Measurements from ENCODE around the gene PPP1R10. TPM values are rescaled to one million over a fixed set of nuclear protein-coding genes. Genes with fewer than 3 reads are reported as not detected.

PPP1R10 gene
- total RNA-seq, 1 donor from 2014 or later: 52.5 TPM

GRCh38 chr6:30614843-30615218 is 2.2 kb downstream of the PPP1R10 start:
- intact Hi-C loops (cut with DNase I): loop anchor here (10.0 kb wide), 1 partner anchor 70 kb away; the partner anchor contains the start of gene PPP1R18
- Histone ChIP-seq H3K4me3 (peak overlapping the region; percentile 73 to 94), H3K9me3 (no peaks in the 10 kb centered on the region), H3K4me1 (peaks cover 61% of the 10 kb centered on the region), H3K27ac (peak overlapping the region; percentile 99), H3K27me3 (no peaks in the 10 kb centered on the region), H3K36me3 (peaks cover 0 to 13% of the 10 kb centered on the region in 2 donors)
- peak in 1 of 2 donors; percentile 95 for DNase-seq (ENCODE audit: extremely low spot score in 2 of 2)
- TF ChIP-seq CTCF (IDR thresholded peaks at IDR 0.05) (no peak), POLR2A (IDR thresholded peaks at IDR 0.05) (peak; percentile 91 to 92), POLR2AphosphoS5 (IDR thresholded peaks at IDR 0.05; ENCODE audit: insufficient read depth in 1 of 2, low read depth in 1 of 2) (peak; percentile 49 to 100)

- H3K27ac ChIP-seq: peak overlapping the region; percentile 99
- no peaks in the 10 kb centered on the region for H3K27me3 ChIP-seq
- no peak for TF ChIP-seq CTCF (IDR thresholded peaks at IDR 0.05)
- no peak for TF ChIP-seq POLR2AphosphoS5 (IDR thresholded peaks at IDR 0.05; ENCODE audit: insufficient read depth in 1 of 2, low read depth in 1 of 2)
- TF ChIP-seq POLR2A (IDR thresholded peaks at IDR 0.05): no peak
- intact Hi-C loops (cut with DNase I): loop anchor here (10.0 kb wide), 1 partner anchor 71 kb away; the partner anchor contains the start of gene PPP1R18
- H3K36me3 ChIP-seq: peaks cover 0 to 10% of the 10 kb centered on the region in 2 donors
- no peak for DNase-seq (ENCODE audit: extremely low spot score in 2 of 2)
- H3K4me3 ChIP-seq: peak overlapping the region; percentile 73 to 94
- H3K4me1 ChIP-seq: peaks cover 66% of the 10 kb centered on the region
- H3K9me3 ChIP-seq: no peaks in the 10 kb centered on the region
These were observed 2.8 kb downstream of the PPP1R10 start for GRCh38 chr6:30614044-30614842.

GRCh38 chr6:30613251-30614043 is 3.6 kb downstream of the PPP1R10 start:
- H3K27me3 ChIP-seq: no peaks in the 10 kb centered on the region
- peaks cover 63% of the 10 kb centered on the region for H3K4me1 ChIP-seq
- intact Hi-C loops (cut with DNase I): loop anchor here (10.0 kb wide), 1 partner anchor 71 kb away; the partner anchor contains the start of gene PPP1R18
- peak overlapping the region; percentile 99 for H3K27ac ChIP-seq
- TF ChIP-seq CTCF (IDR thresholded peaks at IDR 0.05): no peak
- TF ChIP-seq POLR2A (IDR thresholded peaks at IDR 0.05): no peak
- TF ChIP-seq POLR2AphosphoS5 (IDR thresholded peaks at IDR 0.05; ENCODE audit: insufficient read depth in 1 of 2, low read depth in 1 of 2): no peak
- no peaks in the 10 kb centered on the region for H3K9me3 ChIP-seq
- peaks cover 0 to 18% of the 10 kb centered on the region in 2 donors for H3K36me3 ChIP-seq
- DNase-seq (ENCODE audit: extremely low spot score in 2 of 2): no peak
- no peak overlapping the region for H3K4me3 ChIP-seq

- no peaks in the 10 kb centered on the region for H3K27me3 ChIP-seq
- no peak for DNase-seq (ENCODE audit: extremely low spot score in 2 of 2)
- H3K4me1 ChIP-seq: peaks cover 59% of the 10 kb centered on the region
- intact Hi-C loops (cut with DNase I): loop anchor here (10.0 kb wide), 1 partner anchor 72 kb away; the partner anchor contains the start of gene PPP1R18
- H3K4me3 ChIP-seq: no peak overlapping the region
- peak overlapping the region; percentile 99 for H3K27ac ChIP-seq
- H3K9me3 ChIP-seq: no peaks in the 10 kb centered on the region
- TF ChIP-seq POLR2A (IDR thresholded peaks at IDR 0.05): no peak
- no peak for TF ChIP-seq CTCF (IDR thresholded peaks at IDR 0.05)
- no peak for TF ChIP-seq POLR2AphosphoS5 (IDR thresholded peaks at IDR 0.05; ENCODE audit: insufficient read depth in 1 of 2, low read depth in 1 of 2)
- peaks cover 0 to 25% of the 10 kb centered on the region in 2 donors for H3K36me3 ChIP-seq
These were observed 4.3 kb downstream of the PPP1R10 start for GRCh38 chr6:30612687-30613248.

Data from vagina (tissue), 2 donors.